ENCODE data around the gene WAPL. TPM values are rescaled to one million over a fixed set of nuclear protein-coding genes. Genes with fewer than 3 reads are reported as not detected.

The WAPL gene
- total RNA-seq, 1 experiment from 2014 or later = 24.5 TPM

DNA sequence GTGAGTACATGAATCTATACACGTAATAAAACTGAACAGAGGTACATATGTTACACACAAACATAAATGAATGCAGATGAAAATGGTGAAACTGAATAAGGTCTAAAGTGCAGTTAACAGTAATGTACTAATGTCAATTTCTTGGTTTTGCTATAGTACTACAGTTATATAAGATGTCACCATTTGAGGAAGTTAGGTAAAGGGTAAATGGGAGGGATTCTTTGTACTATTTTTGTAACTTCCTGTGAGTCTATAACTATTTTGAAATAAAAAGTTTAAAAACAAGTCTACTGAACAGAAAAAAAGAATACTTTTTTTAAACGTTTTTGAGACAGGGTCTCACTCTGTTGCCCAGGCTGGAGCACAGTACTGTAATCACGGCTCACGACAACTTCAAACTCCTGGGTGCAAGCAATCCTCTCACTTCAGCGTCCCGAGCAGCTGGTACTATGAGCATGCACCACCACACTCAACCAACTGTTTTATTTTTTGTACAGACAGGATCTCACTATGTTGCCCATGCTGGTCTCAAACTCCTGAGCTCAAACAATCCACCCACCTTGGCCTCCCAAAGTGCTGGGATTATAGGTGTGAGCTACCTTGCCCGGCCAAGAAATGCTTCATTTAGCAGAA, 71.5 kb downstream of the WAPL start:
- ChIA-PET POLR2A (ENCODE audit: unreplicated experiment) (no interaction called here), CTCF (no interaction called here)
- Histone ChIP-seq H4K20me1 (ENCODE audit: low read length) (no peaks in the 10 kb centered on the region), H3K36me3 (ENCODE audit: low read depth, low read length) (peaks cover 34% of the 10 kb centered on the region), H3K9me2 (replicated peaks; ENCODE audit: low read length) (no peaks in the 10 kb centered on the region), H3K9ac (ENCODE audit: low read length) (no peak overlapping the region), H3K4me2 (ENCODE audit: low read length) (no peak overlapping the region), H3F3A (ENCODE audit: low read length, unreplicated experiment) (no peaks in the 10 kb centered on the region), H3K27ac (ENCODE audit: low read length) (no peak overlapping the region), H3K4me3 (ENCODE audit: low read length) (no peak overlapping the region), H2AFZ (ENCODE audit: low read length) (no peak overlapping the region), H3K9me3 (ENCODE audit: low read length) (no peaks in the 10 kb centered on the region), H3K27me3 (ENCODE audit: low read length) (no peaks in the 10 kb centered on the region), H3K4me1 (ENCODE audit: insufficient read depth, low read length) (no peaks in the 10 kb centered on the region), H3K79me2 (ENCODE audit: low read length) (no peaks in the 10 kb centered on the region)
- ATAC-seq (no peak), DNase-seq (no peak)
- intact Hi-C loops (cut with micrococcal nuclease) = no loop called here
- TF ChIP-seq EZH2phosphoT487 (IDR thresholded peaks at IDR 0.05; ENCODE audit: borderline replicate concordance, low read length) (no peak), EZH2 (IDR thresholded peaks at IDR 0.05; ENCODE audit: low read length, unreplicated experiment) (no peak)
- TF ChIP-seq, protein P1, sequence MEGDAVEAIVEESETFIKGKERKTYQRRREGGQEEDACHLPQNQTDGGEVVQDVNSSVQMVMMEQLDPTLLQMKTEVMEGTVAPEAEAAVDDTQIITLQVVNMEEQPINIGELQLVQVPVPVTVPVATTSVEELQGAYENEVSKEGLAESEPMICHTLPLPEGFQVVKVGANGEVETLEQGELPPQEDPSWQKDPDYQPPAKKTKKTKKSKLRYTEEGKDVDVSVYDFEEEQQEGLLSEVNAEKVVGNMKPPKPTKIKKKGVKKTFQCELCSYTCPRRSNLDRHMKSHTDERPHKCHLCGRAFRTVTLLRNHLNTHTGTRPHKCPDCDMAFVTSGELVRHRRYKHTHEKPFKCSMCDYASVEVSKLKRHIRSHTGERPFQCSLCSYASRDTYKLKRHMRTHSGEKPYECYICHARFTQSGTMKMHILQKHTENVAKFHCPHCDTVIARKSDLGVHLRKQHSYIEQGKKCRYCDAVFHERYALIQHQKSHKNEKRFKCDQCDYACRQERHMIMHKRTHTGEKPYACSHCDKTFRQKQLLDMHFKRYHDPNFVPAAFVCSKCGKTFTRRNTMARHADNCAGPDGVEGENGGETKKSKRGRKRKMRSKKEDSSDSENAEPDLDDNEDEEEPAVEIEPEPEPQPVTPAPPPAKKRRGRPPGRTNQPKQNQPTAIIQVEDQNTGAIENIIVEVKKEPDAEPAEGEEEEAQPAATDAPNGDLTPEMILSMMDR (conservative IDR thresholded peaks at IDR 0.05; ENCODE audit: low read depth, low read length) = no peak
- no TSS peak for BruUV-seq (replicated peaks)

DNA sequence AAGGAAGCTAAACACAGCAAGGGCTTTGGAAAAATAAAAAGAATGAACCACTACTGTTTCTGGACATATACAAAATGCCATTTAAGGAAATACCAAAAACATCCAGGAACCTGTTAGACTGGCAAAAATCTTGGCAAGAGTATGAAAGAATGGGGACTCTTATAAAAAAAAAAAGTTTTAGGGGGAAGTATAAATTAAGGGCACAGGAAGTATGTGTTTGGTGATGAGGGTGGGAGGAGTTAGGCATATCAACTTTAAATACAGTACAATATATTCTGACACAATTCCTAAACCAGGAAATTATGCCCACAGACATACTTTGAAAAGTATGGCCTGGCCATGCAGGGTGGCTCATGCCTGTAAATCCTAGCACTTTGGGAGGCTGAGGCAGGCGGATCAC, 74.2 kb downstream of the WAPL start:
- no peak overlapping the region for H2AFZ ChIP-seq (ENCODE audit: low read length)
- no peaks in the 10 kb centered on the region for H3K79me2 ChIP-seq (ENCODE audit: low read length)
- no peaks in the 10 kb centered on the region for H3K27me3 ChIP-seq (ENCODE audit: low read length)
- H3F3A ChIP-seq (ENCODE audit: low read length, unreplicated experiment) = no peaks in the 10 kb centered on the region
- TF ChIP-seq EZH2phosphoT487 (IDR thresholded peaks at IDR 0.05; ENCODE audit: borderline replicate concordance, low read length) (no peak), EZH2 (IDR thresholded peaks at IDR 0.05; ENCODE audit: low read length, unreplicated experiment) (no peak)
- TF ChIP-seq, protein P1 (conservative IDR thresholded peaks at IDR 0.05; ENCODE audit: low read depth, low read length) = no peak
- H3K9me3 ChIP-seq (ENCODE audit: low read length) = no peaks in the 10 kb centered on the region
- DNase-seq = no peak
- H4K20me1 ChIP-seq (ENCODE audit: low read length) = no peaks in the 10 kb centered on the region
- no peak overlapping the region for H3K4me2 ChIP-seq (ENCODE audit: low read length)
- BruUV-seq (replicated peaks) = no TSS peak
- no peak for ATAC-seq
- H3K4me1 ChIP-seq (ENCODE audit: insufficient read depth, low read length) = no peaks in the 10 kb centered on the region
- ChIA-PET CTCF (no interaction called here), POLR2A (ENCODE audit: unreplicated experiment) (no interaction called here)
- intact Hi-C loops (cut with micrococcal nuclease) = no loop called here
- peaks cover 28% of the 10 kb centered on the region for H3K36me3 ChIP-seq (ENCODE audit: low read depth, low read length)
- H3K9me2 ChIP-seq (replicated peaks; ENCODE audit: low read length) = no peaks in the 10 kb centered on the region
- no peak overlapping the region for H3K9ac ChIP-seq (ENCODE audit: low read length)
- H3K4me3 ChIP-seq (ENCODE audit: low read length) = no peak overlapping the region
- no peak overlapping the region for H3K27ac ChIP-seq (ENCODE audit: low read length)

DNA sequence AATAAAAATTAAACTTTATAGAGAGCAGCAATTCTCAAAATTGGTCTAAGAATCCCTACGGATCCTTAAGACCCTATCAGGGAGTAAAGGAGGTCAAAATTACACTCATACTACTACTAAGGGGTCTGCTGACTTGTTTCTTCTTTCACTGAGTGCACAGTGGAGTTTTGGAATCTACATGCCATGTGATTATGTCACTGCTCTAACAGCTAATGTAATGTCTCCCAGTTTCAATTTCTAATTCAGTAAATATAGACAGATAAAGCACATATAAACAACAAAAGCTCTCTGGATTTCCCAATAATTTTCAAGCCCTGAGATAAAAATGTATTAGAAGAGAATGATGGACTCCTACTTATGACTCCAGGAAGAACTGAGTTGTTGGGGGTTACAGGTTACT, 74.6 kb downstream of the WAPL start:
- no peaks in the 10 kb centered on the region for H3K9me3 ChIP-seq (ENCODE audit: low read length)
- POLR2A ChIA-PET (ENCODE audit: unreplicated experiment) = no interaction called here
- H3K9ac ChIP-seq (ENCODE audit: low read length) = no peak overlapping the region
- H3K4me2 ChIP-seq (ENCODE audit: low read length) = no peak overlapping the region
- peaks cover 29% of the 10 kb centered on the region for H3K36me3 ChIP-seq (ENCODE audit: low read depth, low read length)
- CTCF ChIA-PET = no interaction called here
- no peaks in the 10 kb centered on the region for H3F3A ChIP-seq (ENCODE audit: low read length, unreplicated experiment)
- H3K9me2 ChIP-seq (replicated peaks; ENCODE audit: low read length) = no peaks in the 10 kb centered on the region
- no TSS peak for BruUV-seq (replicated peaks)
- H3K27me3 ChIP-seq (ENCODE audit: low read length) = no peaks in the 10 kb centered on the region
- intact Hi-C loops (cut with micrococcal nuclease) = no loop called here
- no peak overlapping the region for H3K4me3 ChIP-seq (ENCODE audit: low read length)
- H3K4me1 ChIP-seq (ENCODE audit: insufficient read depth, low read length) = no peaks in the 10 kb centered on the region
- H4K20me1 ChIP-seq (ENCODE audit: low read length) = no peaks in the 10 kb centered on the region
- no peak overlapping the region for H3K27ac ChIP-seq (ENCODE audit: low read length)
- ATAC-seq = no peak
- DNase-seq = no peak
- TF ChIP-seq EZH2phosphoT487 (IDR thresholded peaks at IDR 0.05; ENCODE audit: borderline replicate concordance, low read length) (no peak), EZH2 (IDR thresholded peaks at IDR 0.05; ENCODE audit: low read length, unreplicated experiment) (no peak)
- TF ChIP-seq, protein P1 (conservative IDR thresholded peaks at IDR 0.05; ENCODE audit: low read depth, low read length) = no peak
- H2AFZ ChIP-seq (ENCODE audit: low read length) = no peak overlapping the region
- no peaks in the 10 kb centered on the region for H3K79me2 ChIP-seq (ENCODE audit: low read length)

Measured in PC-3 (cell line).